IPS-NIHi11 (cell line): Measurements from ENCODE around the gene RAPGEF3.

Experiments
- DNase-seq: peaks from one replicate; pipeline ENCODE4 v3.0.0; 2012; ENCODE audit warnings: mixed read lengths, low spot score

The RAPGEF3 gene

DNA sequence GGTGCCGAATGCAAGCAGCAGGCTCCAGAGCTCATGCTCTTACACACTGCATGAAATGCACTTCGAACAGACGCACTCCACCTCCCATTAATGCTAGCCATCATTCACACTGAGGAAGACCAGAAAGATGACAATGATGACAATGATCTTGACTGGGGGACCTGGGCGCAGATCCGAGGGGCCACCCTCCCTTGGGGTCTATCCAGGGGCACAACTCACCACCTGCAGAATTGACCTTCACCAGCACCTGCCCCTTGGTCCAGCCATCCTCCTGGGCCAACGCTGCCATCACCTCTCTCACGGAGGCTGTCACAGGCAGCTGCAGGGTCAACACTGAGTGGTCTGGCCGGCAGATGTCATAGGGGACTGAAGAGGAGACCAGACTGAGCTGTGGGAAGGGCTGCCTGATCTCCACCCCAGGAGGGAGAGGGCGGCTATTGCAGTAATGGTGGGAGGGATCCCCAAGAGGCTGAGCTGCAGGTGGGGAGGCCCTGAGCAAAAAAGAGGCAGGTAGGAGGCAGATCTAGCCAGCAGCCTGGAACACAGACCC is 15.3 kb downstream of the RAPGEF3 start:
- no peak for DNase-seq

- DNase-seq = peak; percentile 80
Measured at GRCh38 chr12:47742253-47742825, 16.3 kb downstream of the RAPGEF3 start.

DNA sequence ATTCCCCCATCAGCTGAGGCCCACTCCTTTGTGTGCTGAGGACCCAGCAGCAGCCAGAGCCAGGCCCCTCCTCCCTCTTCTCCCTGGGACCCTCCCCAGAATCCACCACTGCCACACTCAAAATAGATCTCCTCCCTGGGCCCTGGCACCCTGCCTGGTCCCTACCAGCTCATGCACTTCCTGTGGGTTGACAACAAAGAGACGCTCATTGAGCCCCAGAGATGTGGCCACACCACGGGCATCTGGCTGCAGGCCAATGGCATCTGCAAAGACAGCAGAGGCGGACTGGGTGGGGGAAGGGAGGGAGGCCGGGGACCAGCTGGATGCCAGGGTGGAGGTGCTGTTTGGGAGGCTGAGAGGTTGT is 17.4 kb downstream of the RAPGEF3 start:
- peak; percentile 43 for DNase-seq

DNA sequence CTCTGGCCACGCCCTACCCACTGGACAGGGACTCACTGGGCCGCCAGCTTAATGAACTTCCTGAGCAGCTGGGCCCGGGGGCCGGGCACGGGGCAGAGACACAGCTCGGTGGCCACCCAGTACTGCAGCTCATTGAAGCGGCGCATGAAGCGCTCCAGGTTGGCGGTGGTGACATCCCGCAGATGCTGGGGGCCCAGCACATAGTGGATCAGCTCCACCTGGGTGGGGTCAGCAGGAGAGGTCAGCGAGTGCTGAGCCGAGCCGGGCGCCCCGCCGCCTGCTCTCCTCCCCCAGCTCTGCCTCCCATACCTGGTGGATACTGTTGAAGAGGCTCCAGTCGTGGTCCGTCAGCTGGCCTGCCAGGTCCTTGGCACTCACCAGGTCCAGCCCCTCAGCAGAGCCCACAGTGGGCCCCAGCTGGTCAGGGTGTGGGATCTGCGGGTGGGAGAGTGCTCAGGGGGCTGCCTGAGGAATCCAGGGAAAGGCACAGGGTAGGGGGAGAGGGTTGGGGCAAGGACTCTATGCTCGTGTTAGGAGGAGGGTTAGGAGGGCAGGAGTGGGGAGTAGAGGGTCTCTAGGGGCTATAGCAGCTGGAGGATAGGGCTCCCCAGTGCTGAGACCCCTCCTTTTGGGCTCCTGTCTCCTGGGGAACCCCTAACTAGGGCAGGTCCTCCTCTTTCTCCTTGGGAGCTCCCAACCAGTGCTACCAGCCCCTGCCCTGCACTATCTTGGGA is 17.9 kb downstream of the RAPGEF3 start:
- DNase-seq = no peak

GRCh38 chr12:47739979-47740378 is 18.7 kb downstream of the RAPGEF3 start:
- DNase-seq = no peak

- DNase-seq = no peak
Measured at GRCh38 chr12:47739297-47739696, 19.4 kb downstream of the RAPGEF3 start.

GRCh38 chr12:47737936-47738594 is 20.6 kb downstream of the RAPGEF3 start:
- DNase-seq = no peak

GRCh38 chr12:47736877-47737676 is 21.6 kb downstream of the RAPGEF3 start:
- DNase-seq = peak; percentile 63

GRCh38 chr12:47736216-47736615 is 22.5 kb downstream of the RAPGEF3 start:
- DNase-seq = no peak

DNA sequence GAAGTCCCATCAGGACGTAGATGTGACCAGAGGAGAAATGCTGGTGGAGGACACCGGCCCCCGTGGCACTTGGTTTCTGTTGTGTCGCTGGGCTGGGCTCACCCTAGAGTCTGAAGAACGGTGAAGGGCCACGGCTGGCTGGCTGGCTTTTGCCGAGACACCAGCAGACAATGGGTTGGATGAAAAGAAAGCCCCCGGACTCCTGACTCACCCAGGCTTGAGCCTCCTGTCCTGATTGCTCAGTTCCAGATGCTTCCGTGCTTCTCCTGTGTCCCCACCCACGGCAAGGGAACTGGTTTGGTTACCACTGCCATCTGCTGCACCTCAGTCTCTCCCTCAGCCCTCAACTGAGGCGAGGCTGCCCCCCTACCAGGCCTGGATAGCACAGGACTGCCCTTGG is 23.0 kb downstream of the RAPGEF3 start:
- DNase-seq = no peak

GRCh38 chr12:47734725-47735480 is 23.8 kb downstream of the RAPGEF3 start:
- DNase-seq = peak; percentile 68

DNA sequence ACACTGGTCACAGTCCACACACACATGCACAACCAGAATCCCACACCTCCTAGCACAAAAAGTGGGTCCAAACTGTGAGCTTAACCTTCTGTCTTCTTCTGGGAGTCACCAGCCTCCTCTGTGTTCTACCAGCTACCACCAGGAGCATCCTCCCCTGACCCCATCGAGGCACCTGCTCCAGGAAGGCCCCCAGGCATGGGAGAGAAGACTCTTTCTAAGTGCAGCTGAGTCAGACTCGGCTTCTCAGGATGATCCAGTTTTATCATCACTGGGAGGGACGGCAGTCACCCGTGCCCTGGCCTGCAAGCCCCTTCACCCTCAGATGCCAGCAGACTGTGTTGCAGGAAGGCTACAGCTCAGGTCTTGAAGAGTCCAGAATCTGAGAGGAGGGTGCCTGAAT is 25.5 kb downstream of the RAPGEF3 start:
- DNase-seq = no peak

DNA sequence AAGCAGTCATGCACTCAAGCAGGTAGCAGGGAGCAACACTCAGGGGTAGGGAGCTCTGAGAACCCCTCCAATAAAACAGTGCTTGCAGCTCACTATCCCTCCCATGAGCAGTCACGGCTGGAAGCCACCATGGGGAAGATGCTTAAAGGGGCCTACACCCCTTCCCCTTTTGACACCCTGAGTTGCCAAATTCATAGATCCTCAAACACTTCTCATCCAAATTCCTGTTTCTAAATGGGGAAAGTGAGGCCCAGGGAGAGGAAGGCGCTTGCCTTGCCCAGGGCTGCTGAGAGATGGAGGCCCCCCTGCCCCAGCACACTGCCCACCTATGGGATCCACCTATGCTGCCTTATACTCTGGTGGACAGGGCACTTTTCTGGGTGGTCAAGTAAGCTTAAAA is 26.2 kb downstream of the RAPGEF3 start:
- DNase-seq = no peak

GRCh38 chr12:47731723-47732122 is 27.0 kb downstream of the RAPGEF3 start:
- DNase-seq = no peak

DNA sequence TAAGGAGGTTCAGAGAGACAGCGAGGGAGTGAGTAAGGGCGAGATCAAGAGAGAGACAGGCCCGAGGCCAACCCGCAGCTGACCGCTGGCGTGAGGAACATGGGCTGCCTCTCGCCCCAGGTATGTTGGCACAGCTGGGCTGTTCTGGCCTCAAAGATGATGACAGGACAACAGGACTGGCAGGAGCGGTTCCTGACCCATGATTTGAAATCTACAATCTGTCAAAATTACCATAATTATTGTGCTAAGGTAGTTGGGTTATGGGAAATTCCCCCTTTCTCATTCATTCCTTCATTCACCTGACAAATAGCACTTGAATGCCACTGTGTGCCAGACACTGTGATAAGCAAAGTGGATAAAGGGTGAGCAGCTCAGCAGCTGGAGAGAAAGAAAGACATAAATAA is 28.3 kb downstream of the RAPGEF3 start:
- DNase-seq = no peak

DNA sequence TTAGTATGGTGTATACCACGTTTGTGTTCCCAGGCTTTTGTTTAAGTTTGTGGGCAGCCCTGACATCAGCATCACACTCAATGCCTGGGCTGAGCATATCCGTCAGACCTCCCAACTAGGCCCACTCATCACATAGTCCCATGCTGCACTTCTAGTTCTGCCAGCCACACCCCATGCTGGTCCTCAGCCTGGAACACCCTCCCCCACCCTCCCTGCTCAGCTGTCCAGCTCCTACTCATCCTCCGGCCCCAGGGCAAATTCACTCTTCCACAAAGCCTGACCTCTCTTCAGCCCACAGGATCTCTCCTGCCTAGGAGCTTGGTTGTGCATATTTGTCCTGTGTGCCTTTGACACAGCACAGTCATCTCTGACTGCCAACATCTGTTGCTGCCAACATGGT is 29.4 kb downstream of the RAPGEF3 start:
- no peak for DNase-seq

DNA sequence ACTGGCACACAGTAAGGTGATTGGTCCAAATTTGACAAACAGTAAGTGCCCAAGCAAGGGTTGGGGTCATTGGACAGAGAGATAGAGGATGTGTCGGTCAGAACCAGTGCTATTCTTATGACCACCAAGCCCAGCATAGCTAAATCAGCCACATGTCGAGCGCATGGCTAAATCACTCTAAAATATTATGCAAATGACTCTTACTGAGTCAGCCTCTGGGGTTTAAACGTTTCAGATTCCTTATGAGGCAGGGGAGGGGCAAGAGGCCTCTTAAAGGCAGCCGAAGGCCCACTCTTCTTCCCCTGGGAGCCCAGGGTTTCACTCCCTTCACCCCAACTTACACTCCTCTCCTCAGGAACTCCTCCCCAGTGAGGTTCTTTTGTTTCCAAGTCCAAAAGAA is 32.8 kb downstream of the RAPGEF3 start:
- no peak for DNase-seq

GRCh38 chr12:47725091-47725772 is 33.4 kb downstream of the RAPGEF3 start, which contains the start of gene ENDOU:
Gene ENDOU, minus strand, starts transcription at chr12:47725490. Its CDS starts 77 bp downstream, at chr12:47725413.
- no peak for DNase-seq

DNA sequence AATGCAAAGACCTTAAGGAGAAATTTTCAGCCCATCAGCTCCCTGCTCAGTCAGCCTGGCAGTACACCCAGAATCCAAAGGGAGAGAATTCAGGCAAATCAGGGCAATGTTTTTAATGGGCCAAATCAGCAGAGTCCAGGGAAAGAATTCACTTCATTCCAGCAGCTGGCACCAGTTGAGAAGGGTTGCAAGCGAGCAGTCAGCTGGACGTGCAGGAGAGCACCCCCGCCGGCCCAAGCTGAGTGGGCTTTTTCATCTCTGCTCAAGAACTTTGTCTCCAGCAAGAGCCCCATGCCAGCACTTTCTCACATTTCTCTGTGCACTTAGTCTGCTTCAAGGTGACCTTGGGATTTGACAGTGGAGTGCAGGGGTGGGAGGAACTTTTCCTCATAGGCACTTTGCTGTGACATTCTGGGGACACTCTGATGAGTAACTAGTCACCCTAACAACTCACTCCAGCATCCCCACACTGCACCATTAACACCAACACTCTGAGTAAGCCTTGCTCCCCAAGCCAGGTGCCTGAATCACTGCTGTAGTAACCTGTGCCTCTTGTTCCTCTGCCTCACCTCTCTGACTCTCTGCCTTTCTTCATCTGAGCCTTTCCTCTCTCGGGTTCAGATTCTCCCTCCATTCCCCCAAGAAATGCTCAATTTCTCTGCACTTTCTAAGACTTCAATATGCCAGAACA is 35.6 kb downstream of the RAPGEF3 start:
- no peak for DNase-seq

DNA sequence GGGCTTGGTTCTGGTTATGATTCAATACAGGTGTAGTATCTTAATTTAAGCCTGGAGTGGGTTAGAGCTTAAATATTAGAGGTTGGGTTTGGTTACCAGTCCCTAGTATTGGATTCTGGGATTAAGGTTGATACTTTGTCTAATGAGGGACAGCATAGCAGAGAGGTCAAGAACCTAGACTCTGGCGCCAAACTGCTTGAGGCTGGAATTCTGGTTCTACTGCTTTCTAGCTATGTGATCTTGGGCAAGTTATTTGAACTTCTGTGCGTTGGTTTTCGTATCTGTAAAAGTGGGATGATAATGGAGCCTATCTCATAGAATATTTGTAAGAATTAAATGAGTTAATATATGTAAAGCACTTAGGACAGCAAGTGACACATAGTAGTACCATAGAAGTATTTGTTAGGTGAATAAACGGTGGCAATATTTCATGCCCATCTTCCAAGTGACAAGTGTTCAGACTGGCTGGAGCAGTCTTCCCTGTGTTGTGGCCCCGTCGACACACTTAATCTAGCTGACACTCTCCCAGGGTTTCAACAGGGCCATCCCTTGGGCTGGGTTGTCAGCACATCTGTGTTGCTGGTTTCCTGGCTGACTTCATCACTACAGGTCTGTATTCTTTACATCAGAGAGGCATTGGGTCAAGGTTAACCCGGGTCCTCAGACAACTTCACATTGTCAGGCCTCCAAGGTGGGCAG is 36.4 kb downstream of the RAPGEF3 start:
- no peak for DNase-seq
